ENCODE data around the gene LTBP2. TPM values are rescaled to one million over a fixed set of nuclear protein-coding genes. Genes with fewer than 3 reads are reported as not detected.

Gene LTBP2
- total and polyA plus RNA-seq, 2 of the 8 experiments (the other 6 are each of a cell fraction or from before 2014, with no cell fraction given), result 0.48 to 0.89 TPM

GRCh38 chr14:74574090-74574433 is 38.0 kb downstream of the LTBP2 start:
- FAIRE-seq (no peak), DNase-seq (ENCODE audit: low read depth in 1 of 2, low spot score in 2 of 2) (no peak)
- Histone ChIP-seq H4K8ac (ENCODE audit: extremely low read depth, insufficient read depth, low read length) (no peak overlapping the region), H2BK5ac (ENCODE audit: low read depth, low read length) (no peak overlapping the region), H3K4me2 (ENCODE audit: insufficient read depth in 1 of 2, low read depth in 2 of 2, low read length in 2 of 2) (no peak overlapping the region), H4K20me1 (replicated peaks in 1 of 2; ENCODE audit: control insufficient read depth in 1 of 2, insufficient read depth in 2 of 2, low read length in 2 of 2) (no peaks in the 10 kb centered on the region), H3K14ac (ENCODE audit: insufficient read length) (no peak overlapping the region), H3K56ac (replicated peaks; ENCODE audit: insufficient read length, low read depth, low read length) (no peak overlapping the region), H3K27me3 (replicated peaks in 1 of 4; ENCODE audit: control insufficient read depth in 3 of 4, extremely low read depth in 1 of 4, insufficient read depth in 3 of 4, low read length in 3 of 4) (no peaks in the 10 kb centered on the region), H3K23me2 (ENCODE audit: low read depth, low read length) (no peaks in the 10 kb centered on the region), H3K36me3 (ENCODE audit: control insufficient read depth in 2 of 4, insufficient read depth in 4 of 4, low read length in 3 of 4) (no peaks in the 10 kb centered on the region), H3K27ac (ENCODE audit: low read depth, low read length) (no peak overlapping the region), H3K9ac (replicated peaks in 1 of 4; ENCODE audit: extremely low read depth in 1 of 4, low read depth in 3 of 4, low read length in 3 of 4) (no peak overlapping the region), H3K79me1 (ENCODE audit: low read depth, low read length) (no peaks in the 10 kb centered on the region), H3K18ac (ENCODE audit: extremely low read depth, low read length) (no peak overlapping the region), H3K9me3 (ENCODE audit: insufficient read depth in 2 of 2, low read depth in 1 of 2, low read length in 1 of 2) (no peaks in the 10 kb centered on the region), H3K4me1 (replicated peaks in 1 of 4; ENCODE audit: control insufficient read depth in 3 of 4, insufficient read depth in 4 of 4, low read length in 3 of 4) (peaks cover 0 to 7% (median 5%) of the 10 kb centered on the region in 4 experiments; a peak in 5 of 7 replicates), H4K91ac (replicated peaks; ENCODE audit: insufficient read length, low read length) (no peak overlapping the region), H4K5ac (ENCODE audit: insufficient read length, low read depth, low read length) (no peak overlapping the region), H3K4me3 (ENCODE audit: extremely low read depth in 1 of 4, insufficient read depth in 2 of 4, low read depth in 3 of 4, low read length in 4 of 4) (no peak overlapping the region), H3K79me2 (ENCODE audit: control insufficient read depth in 1 of 2, insufficient read depth in 2 of 2, low read length in 2 of 2) (no peaks in the 10 kb centered on the region), H2AK5ac (ENCODE audit: low read depth, low read length) (no peak overlapping the region; the same call in 1 of the 2 replicates), H2AFZ (ENCODE audit: low read length) (no peak overlapping the region), H3K4ac (replicated peaks; ENCODE audit: insufficient read length, low read depth, low read length) (no peak overlapping the region), H2BK12ac (ENCODE audit: low read depth, low read length) (no peak overlapping the region), H3K23ac (ENCODE audit: insufficient read length) (no peak overlapping the region), H2BK120ac (replicated peaks; ENCODE audit: low read depth, low read length) (no peak overlapping the region), H2BK20ac (ENCODE audit: low read length) (no peak overlapping the region), H2BK15ac (ENCODE audit: low read length) (no peak overlapping the region)
- ChIA-PET CTCF (ENCODE audit: partially characterized antibody) (interaction anchor here (0.5 to 4.9 kb wide), 25 partner anchors 9 to 409 kb away, joined by 3 to 51 read pairs (median 6); partner anchors contain the start of gene LTBP2), POLR2A (ENCODE audit: partially characterized antibody) (no interaction called here)
- 89% methylated on average over 4 of the region's 4 CpGs; no CpG with 5 or more reads in 1 of the 2 experiments for WGBS, 2 experiments (ENCODE audit: extremely low coverage in 1 of 2, insufficient coverage in 1 of 2, insufficient read length in 1 of 2, insufficient replicate concordance in 2 of 2, low coverage in 1 of 2, low lambda C conversion rate in 2 of 2, missing lambda C conversion rate in 1 of 2)
- no peak for TF ChIP-seq CBX5 (IDR thresholded peaks at IDR 0.05; ENCODE audit: low read depth, low read length)
- TF ChIP-seq ASH2L (IDR thresholded peaks at IDR 0.05; ENCODE audit: low read length), result no peak
- no peak for TF ChIP-seq KDM1A (IDR thresholded peaks at IDR 0.05; ENCODE audit: borderline replicate concordance, low read length)
- no peak for TF ChIP-seq CHD1 (IDR thresholded peaks at IDR 0.05; ENCODE audit: low read depth, low read length)
- no peak for TF ChIP-seq SIRT6 (IDR thresholded peaks at IDR 0.05; ENCODE audit: low read length)
- no peak for TF ChIP-seq CREB1 (IDR thresholded peaks at IDR 0.05)
- no peak for TF ChIP-seq JUND (IDR thresholded peaks at IDR 0.05; ENCODE audit: low read length)
- no peak for TF ChIP-seq GTF2F1 (IDR thresholded peaks at IDR 0.05; ENCODE audit: borderline replicate concordance, low read depth, low read length)
- TF ChIP-seq TCF12 (IDR thresholded peaks at IDR 0.05; ENCODE audit: low read depth, low read length), result no peak
- no peak for TF ChIP-seq RFX5 (IDR thresholded peaks at IDR 0.05; ENCODE audit: borderline replicate concordance, low read depth, low read length)
- no peak for TF ChIP-seq CEBPB (IDR thresholded peaks at IDR 0.05; ENCODE audit: low read depth, low read length)
- no peak for TF ChIP-seq CBX8 (IDR thresholded peaks at IDR 0.05; ENCODE audit: borderline replicate concordance, low read depth, low read length)
- TF ChIP-seq RNF2 (IDR thresholded peaks at IDR 0.05; ENCODE audit: borderline replicate concordance, low read depth, low read length, missing control alignments, poor library complexity, severe bottlenecking), result no peak

All from H1 (cell line).